Nephron progenitor cell (in vitro differentiated cells): ENCODE data around the gene KRTAP2-3.
A peak's percentile ranks its signal among the peaks of the same experiment; 100 is the strongest.

Experiments used
- DNase-seq: peaks from one replicate; pipeline ENCODE4 v3.0.0; 2021
- H3K27ac Mint-ChIP-seq: 2 replicates; pipeline ENCODE4 v1.8.0; 2021; ENCODE audit warnings: mild to moderate bottlenecking, moderate library complexity, mixed read lengths
- H3K27me3 Mint-ChIP-seq: 2 replicates; pipeline ENCODE4 v1.8.0; 2021; ENCODE audit warnings: mild to moderate bottlenecking, low read depth, mixed read lengths; ENCODE audit not compliant: poor library complexity
- H3K36me3 Mint-ChIP-seq: 2 replicates; pipeline ENCODE4 v1.8.0; 2021; ENCODE audit warnings: low read depth, mixed read lengths
- H3K4me1 Mint-ChIP-seq: 2 replicates; pipeline ENCODE4 v1.8.0; 2021; ENCODE audit warnings: mixed read lengths
- H3K4me3 Mint-ChIP-seq: 2 replicates; pipeline ENCODE4 v1.8.0; 2021; ENCODE audit warnings: mild to moderate bottlenecking, moderate library complexity, mixed read lengths
- H3K9me3 Mint-ChIP-seq: 2 replicates; pipeline ENCODE4 v1.8.0; 2021; ENCODE audit warnings: mild to moderate bottlenecking, moderate library complexity, mixed read lengths
- CTCF ChIP-seq: fragments of 200-600 bp; sonication (generic); IDR thresholded peaks from 2 replicates; pipeline ENCODE4 v1.5.0; 2021; ENCODE audit warnings: antibody characterized with exemption

Gene KRTAP2-3

GRCh38 chr17:41018541-41018940 is 41.4 kb downstream of the KRTAP2-3 start:
- H3K36me3 Mint-ChIP-seq, result no peaks in the 10 kb centered on the region
- no peak for TF ChIP-seq CTCF
- no peak overlapping the region for H3K27ac Mint-ChIP-seq
- no peak overlapping the region for H3K4me3 Mint-ChIP-seq
- DNase-seq, result no peak
- no peaks in the 10 kb centered on the region for H3K27me3 Mint-ChIP-seq
- H3K9me3 Mint-ChIP-seq, result peaks cover 5% of the 10 kb centered on the region
- H3K4me1 Mint-ChIP-seq, result no peaks in the 10 kb centered on the region

GRCh38 chr17:41016578-41017215 is 43.2 kb downstream of the KRTAP2-3 start:
- Mint-ChIP-seq H3K27ac (peak overlapping the region; percentile 37), H3K36me3 (no peaks in the 10 kb centered on the region)
- DNase-seq, result no peak

GRCh38 chr17:41015454-41015853 is 44.5 kb downstream of the KRTAP2-3 start:
- H3K27me3 Mint-ChIP-seq, result no peaks in the 10 kb centered on the region
- H3K36me3 Mint-ChIP-seq, result no peaks in the 10 kb centered on the region
- H3K9me3 Mint-ChIP-seq, result no peaks in the 10 kb centered on the region
- H3K27ac Mint-ChIP-seq, result no peak overlapping the region
- no peak for DNase-seq
- no peaks in the 10 kb centered on the region for H3K4me1 Mint-ChIP-seq
- TF ChIP-seq CTCF, result no peak
- H3K4me3 Mint-ChIP-seq, result no peak overlapping the region

More at GRCh38 chr17:41016578-41017215, 43.2 kb downstream of the KRTAP2-3 start:
- no peaks in the 10 kb centered on the region for H3K27me3 Mint-ChIP-seq
- no peak for TF ChIP-seq CTCF
- H3K4me1 Mint-ChIP-seq, result no peaks in the 10 kb centered on the region
- H3K9me3 Mint-ChIP-seq, result no peaks in the 10 kb centered on the region
- H3K4me3 Mint-ChIP-seq, result no peak overlapping the region

GRCh38 chr17:41013606-41014005 is 46.3 kb downstream of the KRTAP2-3 start:
- no peaks in the 10 kb centered on the region for H3K4me1 Mint-ChIP-seq
- H3K27ac Mint-ChIP-seq, result no peak overlapping the region

GRCh38 chr17:41013181-41013580 is 46.7 kb downstream of the KRTAP2-3 start:
- no peak for TF ChIP-seq CTCF
- Mint-ChIP-seq H3K27ac (no peak overlapping the region), H3K27me3 (no peaks in the 10 kb centered on the region), H3K9me3 (no peaks in the 10 kb centered on the region), H3K36me3 (no peaks in the 10 kb centered on the region), H3K4me3 (no peak overlapping the region), H3K4me1 (no peaks in the 10 kb centered on the region)
- DNase-seq, result no peak

More at GRCh38 chr17:41013606-41014005, 46.3 kb downstream of the KRTAP2-3 start:
- DNase-seq, result no peak
- Mint-ChIP-seq H3K27me3 (no peaks in the 10 kb centered on the region), H3K4me3 (no peak overlapping the region), H3K9me3 (no peaks in the 10 kb centered on the region), H3K36me3 (no peaks in the 10 kb centered on the region)
- TF ChIP-seq CTCF, result no peak
